GM21526 (cell line): ENCODE data around the gene WBP2NL.
A peak's percentile ranks its signal among the peaks of the same experiment; 100 is the strongest.
"Not testable (repeated sequence)": the region's sequence is repeated elsewhere in the genome, so short reads cannot be mapped to it uniquely, and the experiment has no call there.

Source experiments
- ATAC-seq: cut with Tn5 transposase; IDR thresholded peaks from one replicate; pipeline ENCODE4 v1.9.1; 2021; ENCODE audit warnings: moderate library complexity; ENCODE audit not compliant: unreplicated experiment, low FRiP score

The WBP2NL gene

DNA sequence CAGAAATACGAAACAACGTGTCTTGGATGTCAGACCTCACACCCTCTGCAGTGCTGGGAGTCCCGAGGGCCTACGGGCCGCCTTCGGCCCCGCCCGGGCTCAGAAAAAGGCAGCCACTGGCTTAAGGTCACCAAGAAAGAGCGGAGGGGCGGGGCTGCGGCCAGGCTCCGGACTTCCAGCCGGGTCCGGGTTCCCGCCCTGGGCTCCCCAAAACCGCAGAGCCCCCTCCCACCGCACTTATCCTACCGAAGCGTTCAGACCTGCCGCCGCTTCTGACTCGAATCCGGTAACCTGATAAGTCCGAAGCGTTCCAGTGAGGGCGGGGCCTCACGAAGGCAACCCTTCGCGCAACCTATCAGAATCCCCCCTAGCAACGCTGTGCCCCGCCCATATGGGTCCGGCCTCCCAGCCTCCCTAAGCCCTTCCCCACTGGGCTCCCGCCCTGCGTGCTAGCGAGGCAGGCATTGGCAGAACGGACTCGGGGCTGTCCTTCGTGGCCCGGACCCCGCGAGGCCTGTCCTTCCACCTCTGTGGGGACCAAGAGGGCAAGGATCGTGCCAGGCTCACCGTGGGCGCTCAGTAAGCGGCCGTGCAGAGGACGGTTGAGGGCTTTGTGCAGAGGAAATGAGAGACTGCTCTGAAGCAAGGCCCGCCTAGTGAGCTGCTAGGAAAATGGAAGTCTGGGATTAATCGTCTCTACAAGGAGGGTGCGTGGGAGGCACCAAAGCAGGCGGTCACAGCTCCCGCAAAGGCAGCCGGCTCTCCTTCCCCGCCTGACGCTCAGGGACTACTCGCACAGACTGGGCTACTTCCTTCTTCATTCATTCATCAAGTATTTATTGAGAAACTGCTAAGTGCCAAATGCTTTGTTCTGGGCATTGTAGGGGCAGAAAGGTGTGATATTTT is 72.2 kb downstream of the WBP2NL start, which contains the start of gene NAGA:
Gene NAGA (minus strand): TSS at position 296 of the 906 bp plus-strand sequence. CDS start 515 bp downstream, outside the sequence.
- ATAC-seq: peak; percentile 75

DNA sequence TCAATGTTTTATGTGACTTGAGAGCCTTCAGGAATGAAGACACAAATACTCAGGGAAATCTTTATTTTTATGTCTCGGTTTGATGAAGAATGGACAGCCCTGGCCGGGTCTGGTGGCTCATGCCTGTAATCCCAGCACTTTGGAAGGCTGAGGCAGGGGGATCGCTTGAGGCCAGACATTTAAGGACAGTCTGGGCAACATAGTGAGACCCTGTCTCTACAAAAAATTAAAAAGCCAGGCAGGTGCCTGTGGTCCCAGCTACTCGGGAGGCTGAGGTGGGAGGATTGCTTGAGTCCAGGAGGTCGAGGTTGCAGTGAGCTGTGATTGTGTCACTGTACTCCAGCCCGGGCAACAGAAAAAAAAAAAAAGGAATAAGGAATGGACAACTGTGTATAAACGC is 72.9 kb downstream of the WBP2NL start:
- ATAC-seq: not testable (repeated sequence)

DNA sequence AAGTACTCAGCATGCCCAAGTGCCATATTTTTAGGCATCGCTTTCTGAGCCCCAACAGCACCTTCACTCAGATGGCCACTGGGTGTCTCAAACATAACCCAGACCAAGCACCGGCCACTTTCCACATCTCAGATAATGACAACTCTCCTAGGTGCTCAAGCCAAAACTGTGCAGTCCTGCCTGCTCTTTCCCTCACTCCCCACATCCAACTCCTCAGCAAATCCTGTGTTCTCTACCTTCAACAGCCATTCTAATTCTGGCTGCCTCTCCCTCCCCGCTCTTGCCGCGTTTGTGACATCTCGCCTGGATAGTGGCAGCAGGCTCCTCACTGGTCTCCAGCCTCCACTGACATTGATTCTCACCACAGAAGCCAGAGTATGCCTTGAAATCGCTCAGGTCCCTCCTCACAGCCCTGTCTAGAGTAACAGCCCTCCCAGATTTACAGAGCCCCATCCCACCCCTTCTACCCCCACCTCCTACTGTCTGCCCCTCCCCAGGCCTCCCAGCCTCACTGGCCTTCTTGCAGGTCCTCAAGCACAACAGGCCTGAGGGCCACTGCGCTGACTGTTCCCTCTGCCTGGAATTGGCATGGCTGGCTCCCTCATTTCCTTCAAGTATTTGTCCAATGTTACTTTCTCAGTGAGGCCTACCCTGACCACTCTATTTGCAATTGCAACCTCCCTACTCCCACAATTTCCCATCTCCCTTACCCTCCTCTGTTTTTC is 74.2 kb downstream of the WBP2NL start:
- ATAC-seq: no peak

DNA sequence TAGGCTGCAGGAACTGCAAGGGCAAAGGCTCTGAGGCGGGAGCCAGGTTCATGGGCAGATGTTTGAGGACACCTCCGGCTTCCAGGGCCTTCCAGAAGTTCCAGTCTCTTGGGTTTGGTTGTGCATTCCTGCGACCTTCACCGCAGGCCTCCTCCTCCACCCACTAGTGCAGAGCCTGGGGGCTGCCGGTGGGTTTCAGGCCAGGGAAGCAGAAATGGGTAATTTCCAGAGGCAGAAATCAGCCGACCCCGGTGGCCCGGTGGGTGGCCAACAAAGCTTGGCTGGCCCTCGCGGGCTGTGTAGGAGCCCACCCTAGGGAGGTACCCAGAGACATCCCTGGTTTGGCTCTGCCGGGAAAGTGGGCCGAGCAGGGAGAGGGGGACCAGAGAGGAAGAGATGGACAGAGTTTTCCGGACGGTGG is 75.0 kb downstream of the WBP2NL start:
- no peak for ATAC-seq

DNA sequence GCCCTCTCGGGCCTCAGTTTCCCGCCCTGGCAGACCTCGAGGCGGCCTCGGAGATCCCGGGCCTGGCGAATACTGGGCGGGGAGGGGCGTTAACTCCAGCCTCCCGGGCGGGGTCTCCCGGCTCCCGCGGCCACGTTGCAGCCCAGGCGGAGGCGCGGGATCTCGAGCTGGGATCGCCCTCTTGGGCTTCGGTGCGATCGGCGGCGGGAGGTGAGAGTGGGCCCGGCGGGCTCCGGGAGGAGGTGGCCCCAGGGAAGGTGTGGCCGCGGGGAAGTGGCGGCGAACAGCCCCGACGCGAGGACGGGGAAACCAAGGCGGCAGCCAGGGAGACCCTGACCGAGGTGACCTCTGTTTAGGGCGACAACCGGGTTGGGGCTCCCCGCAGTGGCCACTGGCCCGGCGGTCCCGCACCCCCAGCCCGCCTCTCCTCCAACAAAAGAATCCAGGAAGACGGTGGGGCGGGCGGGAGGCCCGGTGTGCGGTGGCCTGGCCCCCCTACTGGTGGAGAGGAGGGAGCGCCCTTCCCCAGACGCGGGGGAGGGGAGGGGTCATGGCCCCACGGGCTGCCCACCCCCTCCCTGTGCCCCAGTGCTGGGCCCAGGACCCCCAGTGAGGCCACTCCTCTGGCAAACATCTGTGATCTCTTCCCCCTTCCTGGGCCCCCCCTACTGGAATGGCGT is 75.7 kb downstream of the WBP2NL start, which contains the start of gene PHETA2:
Gene PHETA2 (plus strand): TSS at position 117 of the 680 bp plus-strand sequence. CDS start 3,046 bp downstream, outside the sequence.
- no peak for ATAC-seq

DNA sequence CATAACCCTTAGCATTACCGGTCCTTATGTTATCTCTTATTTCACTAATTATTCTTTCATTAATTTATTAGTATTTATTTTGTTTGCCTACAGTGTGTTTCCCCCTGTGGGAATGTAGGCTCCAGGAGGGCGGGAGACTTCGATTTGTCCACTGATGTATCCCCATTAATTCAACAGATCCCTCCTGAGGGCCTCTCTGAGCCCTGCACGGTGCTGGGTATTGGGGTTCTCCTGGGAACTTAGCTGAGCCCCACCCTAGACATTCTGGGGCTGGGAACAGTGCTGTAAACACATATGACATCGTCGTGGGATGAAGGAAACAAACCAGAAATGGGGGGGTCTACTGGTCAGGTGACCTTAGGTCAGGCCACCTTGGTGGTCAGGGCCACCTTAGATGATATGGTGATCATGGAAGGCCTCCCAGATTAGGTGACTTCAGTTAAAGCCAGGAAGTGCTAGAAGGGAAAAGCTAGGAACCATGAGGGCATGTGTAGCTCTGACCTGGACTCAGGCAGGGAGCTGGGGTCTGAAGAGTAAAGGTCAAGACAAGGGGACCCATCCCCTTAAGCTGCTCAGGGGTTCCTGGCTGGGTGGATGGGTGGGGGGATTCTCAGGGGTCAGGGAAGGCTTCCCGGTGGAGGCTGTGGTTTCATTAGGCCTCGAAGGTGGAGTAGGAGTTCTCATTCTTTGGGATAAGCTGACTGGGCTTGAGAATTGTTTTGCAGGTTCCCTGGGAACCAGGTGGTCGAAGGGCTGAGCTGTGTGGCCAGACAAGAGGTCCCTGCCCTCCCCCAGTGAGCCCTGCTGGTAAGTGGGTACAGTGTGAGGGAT is 76.5 kb downstream of the WBP2NL start:
- no peak for ATAC-seq

DNA sequence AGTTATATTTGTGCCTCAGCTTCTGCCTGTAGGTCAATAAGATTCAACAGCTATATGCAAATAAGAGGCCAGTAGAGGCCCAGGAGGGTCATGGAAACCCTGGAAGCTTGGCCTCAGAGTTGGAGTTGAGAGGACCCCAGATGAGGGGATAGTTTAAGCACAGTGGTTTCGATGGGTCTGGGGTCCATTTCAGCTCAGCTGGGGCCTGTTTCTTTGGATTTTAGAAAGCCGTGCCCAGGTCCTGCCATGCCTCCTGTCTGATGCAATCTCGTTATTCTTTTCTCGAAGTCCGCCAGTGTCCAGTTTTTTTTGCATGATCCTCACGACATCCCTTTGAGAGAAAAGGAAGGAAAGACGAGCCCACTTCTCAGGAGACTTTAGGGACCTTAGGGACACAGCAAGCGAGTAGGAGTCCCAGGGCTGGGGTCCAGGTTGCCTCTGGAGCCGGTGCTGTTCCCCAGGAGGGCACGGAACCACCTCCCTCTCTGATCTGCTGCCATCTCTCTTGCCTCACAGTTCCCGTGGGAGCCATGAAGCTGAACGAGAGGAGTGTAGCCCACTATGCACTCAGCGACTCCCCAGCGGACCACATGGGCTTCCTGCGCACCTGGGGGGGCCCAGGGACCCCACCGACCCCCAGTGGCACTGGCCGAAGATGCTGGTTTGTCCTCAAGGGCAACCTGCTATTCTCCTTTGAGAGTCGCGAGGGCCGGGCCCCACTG is 78.3 kb downstream of the WBP2NL start:
- no peak for ATAC-seq

DNA sequence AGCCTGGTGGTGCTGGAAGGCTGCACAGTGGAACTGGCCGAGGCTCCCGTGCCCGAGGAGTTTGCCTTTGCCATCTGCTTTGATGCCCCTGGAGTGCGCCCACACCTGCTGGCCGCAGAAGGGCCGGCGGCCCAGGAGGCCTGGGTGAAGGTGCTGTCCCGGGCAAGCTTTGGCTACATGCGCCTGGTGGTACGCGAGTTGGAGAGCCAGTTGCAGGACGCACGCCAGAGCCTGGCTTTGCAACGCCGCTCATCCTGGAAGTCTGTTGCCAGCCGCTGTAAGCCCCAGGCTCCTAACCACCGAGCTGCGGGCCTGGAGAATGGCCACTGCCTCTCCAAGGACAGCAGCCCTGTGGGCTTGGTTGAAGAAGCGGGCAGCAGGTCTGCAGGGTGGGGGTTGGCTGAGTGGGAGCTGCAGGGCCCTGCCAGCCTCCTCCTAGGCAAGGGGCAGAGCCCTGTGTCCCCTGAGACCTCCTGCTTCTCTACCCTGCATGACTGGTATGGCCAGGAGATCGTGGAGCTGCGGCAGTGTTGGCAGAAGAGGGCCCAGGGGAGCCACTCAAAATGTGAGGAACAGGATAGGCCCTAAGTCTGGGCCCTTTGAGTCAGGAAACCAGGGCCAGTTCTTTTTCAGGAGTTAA is 79.0 kb downstream of the WBP2NL start:
- ATAC-seq: no peak
